ENCODE results near the gene SF3B5. TPM values are rescaled to one million over a fixed set of nuclear protein-coding genes. Genes with fewer than 3 reads are reported as not detected.

SF3B5 gene
- total and polyA plus RNA-seq, 9 of the 15 experiments (the other 6 are each of a cell fraction or from before 2014, with no cell fraction given) = 238 to 1,211 (median 407) TPM

- TF ChIP-seq ID3 (CRISPR knock-in tag; IDR thresholded peaks at IDR 0.05) (no peak), ID3 (tag; IDR thresholded peaks at IDR 0.05) (no peak; the same call in none of the 2 replicates), ZKSCAN8 (CRISPR knock-in tag; IDR thresholded peaks at IDR 0.05) (no peak), FOXJ2 (tag; IDR thresholded peaks at IDR 0.05) (no peak), CEBPZ (IDR thresholded peaks at IDR 0.05; ENCODE audit: borderline replicate concordance, low read depth, low read length) (no peak), ZNF146 (CRISPR knock-in tag; IDR thresholded peaks at IDR 0.05; ENCODE audit: unreplicated experiment) (no peak), SNAPC5 (CRISPR knock-in tag; IDR thresholded peaks at IDR 0.05) (no peak), ZNF282 (CRISPR knock-in tag; IDR thresholded peaks at IDR 0.05) (no peak), SMARCE1 (IDR thresholded peaks at IDR 0.05) (0 out of 2 replicates have a peak, but pooled peaks have one; percentile 50), ZNF23 (CRISPR knock-in tag; IDR thresholded peaks at IDR 0.05) (no peak), POLR3G (IDR thresholded peaks at IDR 0.05; ENCODE audit: extremely low read depth, insufficient read length, insufficient replicate concordance) (no peak), PRMT5 (CRISPR knock-in tag; IDR thresholded peaks at IDR 0.05) (no peak), NUFIP1 (IDR thresholded peaks at IDR 0.05; ENCODE audit: partially characterized antibody) (no peak), ZNF134 (CRISPR knock-in tag; conservative IDR thresholded peaks at IDR 0.05) (no peak), ZNF830 (CRISPR knock-in tag; IDR thresholded peaks at IDR 0.05) (no peak), MIER1 (IDR thresholded peaks at IDR 0.05; ENCODE audit: low read depth) (no peak), E2F8 (IDR thresholded peaks at IDR 0.05; ENCODE audit: low read depth, partially characterized antibody) (peak; percentile 68), PPARD (CRISPR knock-in tag; IDR thresholded peaks at IDR 0.05) (no peak)
Observed at GRCh38 chr6:144063744-144064401, 31.5 kb downstream of the SF3B5 start (continued).
